Liver (tissue), 3 donors: ENCODE data around the gene PCDHGC5.

ENCODE experiments used
- FOXA2 ChIP-seq: IDR thresholded peaks from 2 replicates; pipeline ENCODE4 v1.6.1; 2016; ENCODE audit warnings: antibody characterized with exemption
- TAF1 ChIP-seq: conservative IDR thresholded peaks from 2 replicates; pipeline ENCODE4 v1.6.1; 2016; ENCODE audit warnings: antibody characterized with exemption, mild to moderate bottlenecking
- ZBTB33 ChIP-seq: IDR thresholded peaks from 2 replicates; pipeline ENCODE4 v1.6.1; 2016; ENCODE audit warnings: antibody characterized with exemption
- TF ChIP-seq, protein P1 (sequence below): fragments of 150-350 bp; IDR thresholded peaks from 2 replicates; pipeline ENCODE4 v1.5.1; 2017; ENCODE audit warnings: improper control_type of control experiment, low read depth, low read length; ENCODE audit not compliant: missing input control
- TF ChIP-seq, protein P2 (sequence below): IDR thresholded peaks from 2 replicates; pipeline ENCODE4 v1.6.1; 2016; ENCODE audit warnings: antibody characterized with exemption
- TF ChIP-seq, protein P3 (sequence below): IDR thresholded peaks from 2 replicates; pipeline ENCODE4 v1.6.1; 2016; ENCODE audit warnings: antibody characterized with exemption, mild to moderate bottlenecking
- donor health status: healthy.
- donor health status: healthy.

DNA sequence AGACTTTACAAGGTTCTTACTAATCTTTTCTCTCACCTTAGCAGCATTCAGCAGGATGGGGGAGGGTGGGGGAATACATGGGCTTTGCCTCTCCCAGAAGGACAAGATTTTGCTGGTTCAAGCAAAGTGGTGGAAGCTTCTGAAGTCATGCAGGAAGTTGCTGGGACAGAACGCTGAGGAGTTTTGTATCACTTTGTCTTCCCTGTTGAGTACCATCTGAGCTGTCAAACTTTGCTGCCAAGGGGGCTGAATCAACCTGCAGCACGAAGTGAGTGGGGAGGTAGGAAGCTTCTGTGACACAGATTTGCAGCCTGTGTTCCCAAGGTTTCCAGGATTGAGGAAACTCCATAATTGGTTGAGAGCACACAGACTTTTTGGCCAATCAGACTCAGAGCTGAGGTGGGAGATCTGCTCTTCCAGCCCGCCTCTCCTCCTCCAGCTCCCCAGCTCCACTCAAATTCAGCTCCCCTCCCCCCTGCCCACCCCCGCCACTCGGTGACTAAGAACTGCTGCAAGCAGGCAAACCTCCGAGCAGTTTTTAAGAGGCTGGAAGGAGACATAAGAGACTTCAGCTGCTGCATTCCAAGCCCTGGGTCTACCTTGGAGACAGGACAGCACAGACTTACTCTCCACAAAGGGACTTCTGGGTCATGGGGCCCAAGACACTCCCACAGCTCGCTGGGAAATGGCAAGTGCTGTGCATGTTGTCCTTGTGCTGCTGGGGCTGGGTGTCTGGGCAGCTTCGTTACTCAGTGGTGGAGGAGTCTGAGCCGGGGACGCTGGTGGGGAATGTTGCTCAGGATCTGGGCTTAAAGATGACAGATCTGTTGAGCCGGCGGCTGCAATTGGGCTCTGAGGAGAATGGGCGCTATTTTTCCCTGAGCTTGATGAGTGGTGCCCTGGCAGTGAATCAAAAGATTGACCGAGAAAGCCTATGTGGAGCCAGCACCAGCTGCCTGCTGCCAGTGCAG, at the start of gene PCDHGC5:
- TF ChIP-seq, protein P1, sequence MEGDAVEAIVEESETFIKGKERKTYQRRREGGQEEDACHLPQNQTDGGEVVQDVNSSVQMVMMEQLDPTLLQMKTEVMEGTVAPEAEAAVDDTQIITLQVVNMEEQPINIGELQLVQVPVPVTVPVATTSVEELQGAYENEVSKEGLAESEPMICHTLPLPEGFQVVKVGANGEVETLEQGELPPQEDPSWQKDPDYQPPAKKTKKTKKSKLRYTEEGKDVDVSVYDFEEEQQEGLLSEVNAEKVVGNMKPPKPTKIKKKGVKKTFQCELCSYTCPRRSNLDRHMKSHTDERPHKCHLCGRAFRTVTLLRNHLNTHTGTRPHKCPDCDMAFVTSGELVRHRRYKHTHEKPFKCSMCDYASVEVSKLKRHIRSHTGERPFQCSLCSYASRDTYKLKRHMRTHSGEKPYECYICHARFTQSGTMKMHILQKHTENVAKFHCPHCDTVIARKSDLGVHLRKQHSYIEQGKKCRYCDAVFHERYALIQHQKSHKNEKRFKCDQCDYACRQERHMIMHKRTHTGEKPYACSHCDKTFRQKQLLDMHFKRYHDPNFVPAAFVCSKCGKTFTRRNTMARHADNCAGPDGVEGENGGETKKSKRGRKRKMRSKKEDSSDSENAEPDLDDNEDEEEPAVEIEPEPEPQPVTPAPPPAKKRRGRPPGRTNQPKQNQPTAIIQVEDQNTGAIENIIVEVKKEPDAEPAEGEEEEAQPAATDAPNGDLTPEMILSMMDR = no peak
- TF ChIP-seq, protein P2, sequence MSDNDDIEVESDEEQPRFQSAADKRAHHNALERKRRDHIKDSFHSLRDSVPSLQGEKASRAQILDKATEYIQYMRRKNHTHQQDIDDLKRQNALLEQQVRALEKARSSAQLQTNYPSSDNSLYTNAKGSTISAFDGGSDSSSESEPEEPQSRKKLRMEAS = no peak
- TF ChIP-seq ZBTB33 = no peak
- TF ChIP-seq, protein P3, sequence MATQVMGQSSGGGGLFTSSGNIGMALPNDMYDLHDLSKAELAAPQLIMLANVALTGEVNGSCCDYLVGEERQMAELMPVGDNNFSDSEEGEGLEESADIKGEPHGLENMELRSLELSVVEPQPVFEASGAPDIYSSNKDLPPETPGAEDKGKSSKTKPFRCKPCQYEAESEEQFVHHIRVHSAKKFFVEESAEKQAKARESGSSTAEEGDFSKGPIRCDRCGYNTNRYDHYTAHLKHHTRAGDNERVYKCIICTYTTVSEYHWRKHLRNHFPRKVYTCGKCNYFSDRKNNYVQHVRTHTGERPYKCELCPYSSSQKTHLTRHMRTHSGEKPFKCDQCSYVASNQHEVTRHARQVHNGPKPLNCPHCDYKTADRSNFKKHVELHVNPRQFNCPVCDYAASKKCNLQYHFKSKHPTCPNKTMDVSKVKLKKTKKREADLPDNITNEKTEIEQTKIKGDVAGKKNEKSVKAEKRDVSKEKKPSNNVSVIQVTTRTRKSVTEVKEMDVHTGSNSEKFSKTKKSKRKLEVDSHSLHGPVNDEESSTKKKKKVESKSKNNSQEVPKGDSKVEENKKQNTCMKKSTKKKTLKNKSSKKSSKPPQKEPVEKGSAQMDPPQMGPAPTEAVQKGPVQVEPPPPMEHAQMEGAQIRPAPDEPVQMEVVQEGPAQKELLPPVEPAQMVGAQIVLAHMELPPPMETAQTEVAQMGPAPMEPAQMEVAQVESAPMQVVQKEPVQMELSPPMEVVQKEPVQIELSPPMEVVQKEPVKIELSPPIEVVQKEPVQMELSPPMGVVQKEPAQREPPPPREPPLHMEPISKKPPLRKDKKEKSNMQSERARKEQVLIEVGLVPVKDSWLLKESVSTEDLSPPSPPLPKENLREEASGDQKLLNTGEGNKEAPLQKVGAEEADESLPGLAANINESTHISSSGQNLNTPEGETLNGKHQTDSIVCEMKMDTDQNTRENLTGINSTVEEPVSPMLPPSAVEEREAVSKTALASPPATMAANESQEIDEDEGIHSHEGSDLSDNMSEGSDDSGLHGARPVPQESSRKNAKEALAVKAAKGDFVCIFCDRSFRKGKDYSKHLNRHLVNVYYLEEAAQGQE = no peak
- no peak for TF ChIP-seq FOXA2
- no peak for TF ChIP-seq TAF1
